Measurements from ENCODE around the gene TRIM62. TPM values are rescaled to one million over a fixed set of nuclear protein-coding genes. Genes with fewer than 3 reads are reported as not detected.

Gene TRIM62
- total RNA-seq, 6 experiments from 2014 or later, result 1.1 to 2.4 (median 1.7) TPM

DNA sequence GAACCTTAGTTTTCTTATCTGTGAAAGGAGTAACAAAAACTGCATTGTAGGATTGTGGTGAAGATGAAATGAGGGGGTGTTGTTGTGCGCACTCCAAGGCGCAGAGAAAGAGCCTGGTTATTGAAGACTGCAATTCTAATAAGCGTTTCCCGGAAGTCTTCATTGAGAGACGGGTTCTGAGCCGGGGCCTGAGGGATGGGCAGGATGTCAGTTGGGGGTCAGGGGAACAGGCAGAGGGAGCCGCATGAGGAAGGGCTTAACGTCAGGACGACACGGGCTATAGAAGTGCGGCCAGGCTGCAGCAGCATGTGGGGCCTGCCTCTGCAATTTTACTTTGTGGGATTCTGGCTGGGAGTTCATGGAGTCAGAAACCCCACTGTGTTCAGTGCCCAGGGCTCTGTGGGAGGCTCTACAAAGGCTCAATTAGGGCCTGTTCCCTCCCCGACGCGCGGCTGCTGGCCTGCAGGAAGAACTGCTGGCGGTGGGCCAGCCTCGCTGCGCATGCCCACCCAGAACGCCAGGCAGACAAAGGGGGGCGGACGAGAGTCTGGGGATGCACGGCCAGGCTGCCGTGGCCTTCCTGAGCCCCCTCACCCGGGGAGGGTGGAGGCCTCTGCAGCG, 20.7 kb downstream of the TRIM62 start:
- no peaks in the 10 kb centered on the region for H3K4me1 ChIP-seq
- H3K27me3 ChIP-seq, result no peaks in the 10 kb centered on the region
- H3K9me3 ChIP-seq, result no peaks in the 10 kb centered on the region
- no peak overlapping the region for H3K27ac ChIP-seq
- no peak overlapping the region for H3K4me3 ChIP-seq
- ATAC-seq, result peak; percentile 38 to 62 (median 47)
- WGBS (ENCODE audit: insufficient coverage, low coverage, low lambda C conversion rate, missing lambda C conversion rate), result 72% methylated on average over 6 of the region's 25 CpGs
- intact Hi-C loops (cut with DNase I), result no loop called here
- peak in 1 of 3 donors; percentile 42 for DNase-seq
- TF ChIP-seq POLR2A (IDR thresholded peaks at IDR 0.05), result no peak
- no peak for TF ChIP-seq CTCF (IDR thresholded peaks at IDR 0.05)
- no peaks in the 10 kb centered on the region for H3K36me3 ChIP-seq

GRCh38 chr1:33159577-33159976, 22.3 kb downstream of the TRIM62 start:
- DNase-seq (no peak), ATAC-seq (no peak)
- H3K27ac ChIP-seq, result no peak overlapping the region
- intact Hi-C loops (cut with DNase I), result no loop called here
- TF ChIP-seq CTCF (IDR thresholded peaks at IDR 0.05) (no peak), POLR2A (IDR thresholded peaks at IDR 0.05) (no peak)
- H3K4me3 ChIP-seq, result no peak overlapping the region
- WGBS (ENCODE audit: insufficient coverage, low coverage, low lambda C conversion rate, missing lambda C conversion rate), result 100% methylated on average over 16 of the region's 26 CpGs
- no peaks in the 10 kb centered on the region for H3K27me3 ChIP-seq
- no peaks in the 10 kb centered on the region for H3K9me3 ChIP-seq
- H3K36me3 ChIP-seq, result no peaks in the 10 kb centered on the region
- H3K4me1 ChIP-seq, result no peaks in the 10 kb centered on the region

- Histone ChIP-seq H3K4me3 (no peak overlapping the region), H3K9me3 (no peaks in the 10 kb centered on the region), H3K36me3 (no peaks in the 10 kb centered on the region), H3K27me3 (no peaks in the 10 kb centered on the region), H3K4me1 (no peaks in the 10 kb centered on the region), H3K27ac (no peak overlapping the region)
- TF ChIP-seq POLR2A (IDR thresholded peaks at IDR 0.05) (no peak), CTCF (IDR thresholded peaks at IDR 0.05) (no peak)
- DNase-seq, result no peak
- WGBS (ENCODE audit: insufficient coverage, low coverage, low lambda C conversion rate, missing lambda C conversion rate), result 94% methylated on average over 2 of the region's 3 CpGs
- no peak for ATAC-seq
- intact Hi-C loops (cut with DNase I), result no loop called here
Observed at GRCh38 chr1:33158366-33158765, 23.5 kb downstream of the TRIM62 start.

GRCh38 chr1:33157131-33157530, 24.7 kb downstream of the TRIM62 start:
- no peak overlapping the region for H3K4me3 ChIP-seq
- H3K9me3 ChIP-seq, result no peaks in the 10 kb centered on the region
- no peaks in the 10 kb centered on the region for H3K27me3 ChIP-seq
- no peak for TF ChIP-seq POLR2A (IDR thresholded peaks at IDR 0.05)
- TF ChIP-seq CTCF (IDR thresholded peaks at IDR 0.05), result no peak
- ATAC-seq (no peak), DNase-seq (no peak)
- WGBS (ENCODE audit: insufficient coverage, low coverage, low lambda C conversion rate, missing lambda C conversion rate), result 84% methylated on average over 4 of the region's 4 CpGs
- intact Hi-C loops (cut with DNase I), result no loop called here
- no peaks in the 10 kb centered on the region for H3K4me1 ChIP-seq
- H3K36me3 ChIP-seq, result no peaks in the 10 kb centered on the region
- no peak overlapping the region for H3K27ac ChIP-seq
